GM21447 (cell line): ENCODE data around the gene HOXB7.

Experiments used
- ATAC-seq: cut with Tn5 transposase; IDR thresholded peaks from one replicate; pipeline ENCODE4 v1.9.1; 2021; ENCODE audit not compliant: unreplicated experiment

HOXB7 gene

GRCh38 chr17:48610282-48611211, at the start of gene HOXB7:
Gene HOXB7 (minus strand): TSS chr17:48611017. CDS start chr17:48610918, 99 bp downstream.
- no peak for ATAC-seq

- ATAC-seq: no peak
These were observed 45.1 kb upstream of the HOXB7 start for GRCh38 chr17:48655913-48656312.

- ATAC-seq: no peak
These were observed 38.9 kb upstream of the HOXB7 start for GRCh38 chr17:48649741-48650140.

GRCh38 chr17:48647963-48648245, 37.1 kb upstream of the HOXB7 start:
- no peak for ATAC-seq

DNA sequence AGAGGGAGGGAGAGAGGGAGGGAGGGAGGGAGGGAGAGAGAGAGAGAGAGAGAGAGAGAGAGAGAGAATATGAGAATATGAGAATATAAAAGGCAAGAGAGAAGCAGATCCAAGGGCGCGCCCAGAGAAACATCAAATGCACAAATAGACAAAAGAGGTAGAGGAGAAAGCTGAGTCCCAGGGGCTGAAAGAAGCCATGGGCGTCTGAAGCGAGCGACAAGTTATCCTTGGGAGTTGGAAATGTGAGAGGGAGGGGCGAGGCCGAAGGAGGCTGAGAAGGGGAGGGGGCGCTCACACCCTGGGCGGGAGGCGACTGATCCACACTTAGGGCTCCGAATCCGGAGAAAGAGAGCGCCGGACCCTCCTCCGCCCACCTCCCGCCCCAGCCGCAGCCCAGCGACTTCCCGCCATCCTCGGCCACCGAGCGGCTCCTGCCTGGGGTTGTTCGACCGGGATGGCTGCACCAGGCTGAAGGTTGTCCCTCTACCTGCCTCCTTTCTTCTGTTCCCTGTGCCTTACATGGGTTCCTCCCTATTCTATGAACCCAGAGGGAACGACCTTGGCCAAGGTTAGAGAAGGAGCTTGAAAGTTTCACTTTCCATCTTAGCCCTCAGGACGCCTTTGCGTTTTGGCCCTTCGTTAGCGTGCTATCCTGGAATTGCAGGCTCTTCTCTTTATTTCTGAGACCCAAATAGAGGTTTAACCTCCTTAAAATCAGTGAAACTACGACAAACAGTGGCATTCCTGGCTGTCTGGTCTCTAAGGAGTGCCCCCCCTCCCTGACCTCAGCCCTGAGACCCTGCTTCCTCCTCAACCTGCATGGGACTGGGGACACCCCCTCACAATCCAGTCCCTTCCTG, 36.5 kb upstream of the HOXB7 start:
- ATAC-seq: peak; percentile 23

GRCh38 chr17:48646183-48647102, 35.6 kb upstream of the HOXB7 start:
- peak; percentile 52 for ATAC-seq

GRCh38 chr17:48645639-48646182, 34.9 kb upstream of the HOXB7 start:
- no peak for ATAC-seq

- no peak for ATAC-seq
These were observed 34.2 kb upstream of the HOXB7 start for GRCh38 chr17:48644910-48645557.

- ATAC-seq: no peak
These were observed 33.3 kb upstream of the HOXB7 start for GRCh38 chr17:48644159-48644558.

DNA sequence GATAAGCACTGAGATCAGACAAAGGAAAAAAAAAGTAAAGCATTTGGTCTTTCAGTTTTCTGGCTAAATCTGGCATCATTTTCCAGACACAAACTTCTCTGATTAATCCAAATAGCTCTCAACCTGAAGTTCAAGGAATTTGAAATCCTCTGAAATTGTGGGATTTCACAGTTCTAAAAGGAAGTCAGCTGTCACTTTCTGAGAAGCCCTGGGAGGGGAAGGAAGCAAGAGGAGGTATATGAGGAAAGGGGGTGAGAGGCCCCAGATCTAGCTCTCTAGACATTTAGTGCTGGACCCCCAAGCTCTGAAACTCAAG, 32.8 kb upstream of the HOXB7 start:
- ATAC-seq: no peak

GRCh38 chr17:48642843-48643696, 32.3 kb upstream of the HOXB7 start:
- ATAC-seq: no peak

DNA sequence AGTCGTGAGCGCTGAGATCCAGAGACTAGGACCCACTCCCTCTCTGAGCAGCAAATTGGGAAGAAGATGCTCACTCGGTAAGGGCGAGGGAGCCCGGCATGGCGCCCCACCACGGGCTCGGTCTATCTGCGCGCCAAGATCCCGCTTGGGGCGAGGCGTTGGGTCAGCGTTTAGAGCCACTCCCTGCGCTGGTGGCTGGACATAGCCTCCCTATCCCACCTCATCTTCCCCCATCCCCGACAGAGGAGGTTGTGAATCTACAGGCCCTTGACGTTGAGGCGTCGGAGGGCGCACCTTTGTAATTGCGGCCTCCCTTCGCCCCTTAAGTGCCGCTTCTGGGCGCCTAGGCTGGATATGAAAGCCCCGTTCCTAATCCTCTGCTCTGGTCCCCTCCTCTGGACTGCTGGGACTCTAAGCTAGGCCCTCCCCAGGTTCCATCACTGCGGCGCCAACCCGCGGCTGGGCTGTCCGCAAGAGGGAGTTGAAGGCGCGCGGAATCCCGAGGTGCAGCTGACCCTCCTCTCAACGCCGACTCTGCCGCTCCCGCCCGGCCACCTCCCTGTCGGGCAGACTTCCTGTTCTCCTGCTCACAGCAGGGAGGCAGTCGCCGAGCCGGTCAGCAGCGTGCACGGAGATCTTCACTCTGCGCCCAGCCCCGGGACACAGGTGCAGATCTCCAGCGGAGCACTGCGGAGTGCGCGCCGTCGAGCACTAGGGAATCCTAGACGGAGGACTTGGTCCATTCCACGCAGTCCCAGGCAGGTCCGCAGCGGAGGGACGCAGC, 31.4 kb upstream of the HOXB7 start:
- ATAC-seq: no peak

DNA sequence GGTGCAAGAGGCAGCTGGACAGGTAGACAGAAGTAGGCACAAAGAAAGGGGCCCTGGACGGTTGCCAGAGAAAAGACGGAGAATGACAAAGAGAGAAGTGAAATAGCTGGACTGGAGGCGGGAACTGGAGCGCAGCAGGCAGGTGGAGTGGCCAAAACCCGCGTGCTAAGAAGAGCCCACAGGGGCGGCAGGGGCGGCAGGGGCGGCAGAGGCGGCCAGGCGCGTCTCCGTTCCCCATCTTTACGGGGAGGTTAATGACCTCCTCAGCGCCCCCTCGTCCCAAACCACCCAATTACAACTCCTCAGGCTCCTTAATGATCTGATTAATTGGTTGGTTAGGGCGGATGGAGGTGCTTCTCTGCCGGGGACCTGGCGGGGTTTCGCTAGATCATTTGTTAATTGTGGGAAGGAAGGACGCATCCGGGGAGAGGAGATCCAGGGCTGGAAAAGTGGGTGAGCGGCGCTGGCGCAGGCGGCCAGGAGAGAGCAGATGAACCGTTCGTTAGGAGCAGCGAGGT, 30.8 kb upstream of the HOXB7 start:
- no peak for ATAC-seq

DNA sequence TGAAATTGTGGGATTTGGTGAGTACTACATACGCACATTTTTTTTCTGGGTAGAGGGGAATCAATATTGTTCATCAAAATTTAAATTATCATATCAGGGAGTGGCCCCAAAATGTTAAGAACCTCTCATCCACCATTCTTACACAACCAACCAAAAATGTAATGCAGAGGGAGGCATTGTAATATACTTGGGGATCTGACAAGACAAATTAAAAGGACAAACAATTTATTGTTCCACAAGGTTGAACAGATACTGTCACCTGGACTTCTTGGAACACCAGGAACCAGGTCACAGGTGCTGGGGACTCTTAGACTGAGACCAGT, 30.0 kb upstream of the HOXB7 start:
- ATAC-seq: no peak

GRCh38 chr17:48639982-48640857, 29.4 kb upstream of the HOXB7 start:
- ATAC-seq: no peak

DNA sequence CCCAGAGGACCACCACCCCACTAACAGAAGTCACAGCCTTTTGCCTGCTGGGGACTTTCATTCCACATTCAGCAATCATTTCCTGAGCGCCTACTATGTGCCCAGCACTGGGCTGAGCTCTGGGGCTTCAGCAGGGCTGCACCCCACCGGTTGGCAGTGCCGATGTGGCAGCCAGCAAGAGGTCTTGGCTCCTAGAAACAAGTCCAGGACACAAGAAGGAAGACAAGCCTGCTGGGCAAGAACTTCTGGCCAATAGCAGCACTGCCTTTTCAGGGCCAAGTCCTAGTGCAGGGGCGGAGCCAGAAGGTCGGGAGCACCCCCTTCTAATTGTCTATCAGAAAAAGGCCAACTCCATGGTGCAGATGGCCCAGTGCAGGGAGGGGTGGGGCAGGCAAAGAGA, 28.3 kb upstream of the HOXB7 start:
- ATAC-seq: no peak
